ENCODE data around the gene UBA6. TPM values are rescaled to one million over a fixed set of nuclear protein-coding genes. Genes with fewer than 3 reads are reported as not detected.
"Not testable (repeated sequence)": the region's sequence is repeated elsewhere in the genome, so short reads cannot be mapped to it uniquely, and the experiment has no call there.

The UBA6 gene
- total RNA-seq, 1 experiment from 2014 or later, result 83.1 TPM

DNA sequence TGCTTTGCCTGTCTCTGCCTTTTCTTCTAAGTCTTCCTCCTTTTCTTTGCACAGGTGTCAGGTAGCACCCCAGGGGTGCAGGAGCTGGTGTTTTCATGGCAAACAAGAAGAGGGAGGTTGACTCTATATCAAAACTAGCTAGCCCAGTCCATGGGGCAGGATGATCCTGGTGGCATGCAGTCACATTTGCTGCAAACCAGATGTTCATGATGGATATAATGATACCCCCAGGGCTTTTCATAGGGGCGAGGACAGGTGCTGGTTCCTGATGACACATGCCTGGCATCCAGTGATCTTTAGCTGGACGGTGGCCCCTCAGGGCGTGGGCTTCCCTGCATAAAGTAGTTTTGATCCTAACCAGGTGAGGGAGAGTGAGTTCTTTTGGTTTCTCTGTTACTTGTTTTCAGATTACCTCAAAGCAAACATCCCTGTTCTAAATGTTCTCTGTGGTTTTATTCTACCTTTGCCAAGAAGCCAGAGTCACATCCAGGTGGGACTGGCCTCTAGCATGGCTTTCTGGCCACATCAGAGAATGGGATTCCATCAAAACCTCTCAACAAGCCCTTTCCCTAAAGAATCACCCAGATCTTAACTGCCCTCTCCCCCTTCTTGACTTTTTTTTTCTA is 11.2 kb upstream of the UBA6 start:
- no peak overlapping the region for H3K27ac Mint-ChIP-seq (ENCODE audit: low read depth, unreplicated experiment)
- POLR2A ChIA-PET, result interaction anchor here (0.7 to 2.8 kb wide), 3 partner anchors 11 to 22 kb away, joined by 3 to 14 read pairs (median 5); partner anchors contain the start of gene UBA6
- no peak for DNase-seq (ENCODE audit: unreplicated experiment)

DNA sequence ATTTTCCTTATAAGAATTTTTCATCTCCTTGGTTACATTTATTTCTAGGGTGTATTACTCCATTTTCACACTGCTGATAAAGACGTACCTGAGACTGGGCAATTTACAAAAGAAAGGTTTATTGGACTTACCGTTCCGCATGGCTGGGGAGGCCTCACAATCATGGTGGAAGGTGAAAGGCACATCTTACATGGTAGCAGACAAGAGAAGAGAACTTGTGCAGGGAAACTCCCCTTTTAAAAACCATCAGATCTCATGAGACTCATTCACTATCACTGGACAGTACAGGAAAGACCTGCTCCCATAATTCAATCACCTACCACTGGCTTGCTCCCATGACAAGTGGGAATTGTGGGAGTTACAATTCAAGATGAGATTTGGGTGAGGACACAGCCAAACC is 5.7 kb upstream of the UBA6 start:
- H3K27ac Mint-ChIP-seq (ENCODE audit: low read depth, unreplicated experiment); DNase-seq (ENCODE audit: unreplicated experiment); H3K36me3 Mint-ChIP-seq (ENCODE audit: insufficient read depth, unreplicated experiment); BruUV-seq (replicated peaks); H3K4me3 Mint-ChIP-seq (ENCODE audit: unreplicated experiment); intact Hi-C loops (cut with micrococcal nuclease); H3K27me3 Mint-ChIP-seq (ENCODE audit: insufficient read depth, unreplicated experiment); POLR2A ChIA-PET: not testable (repeated sequence)
- CTCF ChIA-PET, result interaction anchor here (1.0 kb wide), 1 partner anchor 40 kb away, joined by 3 read pairs; no protein-coding TSS in a partner anchor
- peaks cover 19% of the 10 kb centered on the region for H3K4me1 Mint-ChIP-seq (ENCODE audit: insufficient read depth, unreplicated experiment)
- H3K9me3 Mint-ChIP-seq (ENCODE audit: unreplicated experiment), result peaks cover 13% of the 10 kb centered on the region

More for the DNA sequence above, 11.2 kb upstream of the UBA6 start:
- no peaks in the 10 kb centered on the region for H3K9me3 Mint-ChIP-seq (ENCODE audit: unreplicated experiment)
- peaks cover 14% of the 10 kb centered on the region for H3K4me1 Mint-ChIP-seq (ENCODE audit: insufficient read depth, unreplicated experiment)
- intact Hi-C loops (cut with micrococcal nuclease), result no loop called here
- no peak overlapping the region for H3K4me3 Mint-ChIP-seq (ENCODE audit: unreplicated experiment)
- H3K36me3 Mint-ChIP-seq (ENCODE audit: insufficient read depth, unreplicated experiment), result peaks cover 14% of the 10 kb centered on the region
- TF ChIP-seq CTCF (IDR thresholded peaks at IDR 0.05; ENCODE audit: unreplicated experiment), result no peak
- CTCF ChIA-PET, result interaction anchor here (0.5 to 1.3 kb wide), 3 partner anchors 12 to 684 kb away, joined by 3 to 6 read pairs (median 5); no protein-coding TSS in a partner anchor
- BruUV-seq (replicated peaks), result no TSS peak
- no peaks in the 10 kb centered on the region for H3K27me3 Mint-ChIP-seq (ENCODE audit: insufficient read depth, unreplicated experiment)

DNA sequence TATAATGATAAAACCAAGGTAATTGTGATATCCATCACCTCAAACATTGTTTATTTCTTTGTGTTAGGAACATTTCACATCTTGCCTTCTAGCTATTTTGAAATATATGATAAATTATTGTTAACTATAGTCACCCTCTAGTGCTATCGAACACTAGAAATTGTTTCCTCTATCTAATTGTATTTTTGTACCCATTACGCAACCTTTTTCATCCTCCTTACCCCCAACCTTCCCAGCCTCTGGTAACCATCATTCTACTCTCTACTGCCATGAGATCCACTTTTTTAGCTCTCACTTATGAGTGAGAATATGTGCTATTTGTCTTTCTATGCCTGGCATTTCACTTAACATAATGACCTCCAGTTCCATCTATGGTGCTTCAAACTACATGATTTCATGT is 3.9 kb upstream of the UBA6 start:
- no peak for DNase-seq (ENCODE audit: unreplicated experiment)
- H3K4me3 Mint-ChIP-seq (ENCODE audit: unreplicated experiment), result no peak overlapping the region
- H3K36me3 Mint-ChIP-seq (ENCODE audit: insufficient read depth, unreplicated experiment), result peaks cover 6% of the 10 kb centered on the region
- ChIA-PET CTCF (no interaction called here), POLR2A (no interaction called here)
- no peak overlapping the region for H3K27ac Mint-ChIP-seq (ENCODE audit: low read depth, unreplicated experiment)
- TF ChIP-seq CTCF (IDR thresholded peaks at IDR 0.05; ENCODE audit: unreplicated experiment), result no peak
- H3K9me3 Mint-ChIP-seq (ENCODE audit: unreplicated experiment), result peaks cover 13% of the 10 kb centered on the region
- no peaks in the 10 kb centered on the region for H3K27me3 Mint-ChIP-seq (ENCODE audit: insufficient read depth, unreplicated experiment)
- intact Hi-C loops (cut with micrococcal nuclease), result no loop called here
- no TSS peak for BruUV-seq (replicated peaks)
- H3K4me1 Mint-ChIP-seq (ENCODE audit: insufficient read depth, unreplicated experiment), result peaks cover 14% of the 10 kb centered on the region

GRCh38 chr4:67702166-67702565 is 1.2 kb upstream of the UBA6 start:
- no peak for DNase-seq (ENCODE audit: unreplicated experiment)
- intact Hi-C loops (cut with micrococcal nuclease), result no loop called here

More at GRCh38 chr4:67702166-67702565, 1.2 kb upstream of the UBA6 start:
- Mint-ChIP-seq H3K9me3 (ENCODE audit: unreplicated experiment) (peaks cover 13% of the 10 kb centered on the region), H3K27ac (ENCODE audit: low read depth, unreplicated experiment) (no peak overlapping the region), H3K4me3 (ENCODE audit: unreplicated experiment) (peak overlapping the region; percentile 85), H3K36me3 (ENCODE audit: insufficient read depth, unreplicated experiment) (peaks cover 6% of the 10 kb centered on the region), H3K4me1 (ENCODE audit: insufficient read depth, unreplicated experiment) (peaks cover 26% of the 10 kb centered on the region), H3K27me3 (ENCODE audit: insufficient read depth, unreplicated experiment) (no peaks in the 10 kb centered on the region)
- CTCF ChIA-PET, result interaction anchor here (1.1 to 2.8 kb wide), 3 partner anchors 24 to 47 kb away, joined by 3 to 7 read pairs (median 4); no protein-coding TSS in a partner anchor
- no peak for TF ChIP-seq CTCF (IDR thresholded peaks at IDR 0.05; ENCODE audit: unreplicated experiment)
- no TSS peak for BruUV-seq (replicated peaks)
- POLR2A ChIA-PET, result interaction anchor here (1.1 to 1.9 kb wide), 5 partner anchors 9 to 159 kb away, joined by 3 to 14 read pairs (median 3); no protein-coding TSS in a partner anchor
